Measurements from ENCODE around the gene CAMKK2.
"Not testable (repeated sequence)": the region's sequence is repeated elsewhere in the genome, so short reads cannot be mapped to it uniquely, and the experiment has no call there.

CAMKK2 gene

DNA sequence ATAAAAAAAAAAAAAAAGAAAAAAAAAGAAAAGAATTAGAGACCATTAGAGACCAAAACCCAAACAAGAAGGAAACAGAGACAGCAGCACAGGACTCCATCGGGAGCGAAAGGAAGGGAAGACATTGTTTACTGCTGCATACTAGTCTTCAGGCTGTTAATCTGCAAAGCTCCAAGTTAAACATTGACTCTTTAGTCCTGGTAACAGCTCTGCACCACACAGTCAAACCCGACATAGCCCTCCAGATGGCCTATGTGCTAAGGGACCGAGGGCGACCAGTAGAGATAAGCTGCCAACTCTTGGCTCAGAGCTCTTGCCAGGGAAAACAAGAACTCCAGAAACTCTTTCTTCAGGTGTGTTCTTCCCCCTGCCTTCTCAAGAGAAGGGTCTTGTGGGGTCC is 78.7 kb downstream of the CAMKK2 start:
- H3K4me3 ChIP-seq (ENCODE audit: low read length): no peak overlapping the region

DNA sequence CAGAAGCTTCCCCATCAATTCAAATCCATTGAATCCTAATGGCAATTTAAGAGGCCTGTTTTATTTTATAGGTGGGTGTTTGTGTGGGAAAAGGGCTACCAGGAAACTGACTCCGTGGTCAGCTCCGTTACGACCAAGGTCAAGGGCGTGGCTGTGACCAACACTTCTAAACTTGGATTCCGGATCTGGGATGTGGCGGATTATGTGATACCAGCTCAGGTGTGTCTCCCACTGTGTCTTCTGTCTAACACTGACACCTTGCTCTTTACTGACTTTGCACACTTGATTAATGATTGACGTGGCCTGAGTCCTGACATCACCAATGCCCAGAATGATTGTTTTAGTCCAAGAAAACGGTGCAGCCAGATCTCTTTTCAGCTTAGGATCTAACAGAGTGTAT is 79.4 kb downstream of the CAMKK2 start:
- H3K4me1 ChIP-seq (ENCODE audit: insufficient read depth, low read length): no peaks in the 10 kb centered on the region
- no peak overlapping the region for H3K4me3 ChIP-seq (ENCODE audit: low read length)
- no peaks in the 10 kb centered on the region for H3K9me3 ChIP-seq (ENCODE audit: low read length)
- H2AFZ ChIP-seq (ENCODE audit: low read depth, low read length): no peak overlapping the region
- no peaks in the 10 kb centered on the region for H3K36me3 ChIP-seq (ENCODE audit: insufficient read depth, low read length)
- H3K27me3 ChIP-seq (ENCODE audit: insufficient read depth, low read length): no peaks in the 10 kb centered on the region

More for the DNA sequence above, 78.7 kb downstream of the CAMKK2 start:
- Histone ChIP-seq H2AFZ (ENCODE audit: low read depth, low read length) (no peak overlapping the region), H3K36me3 (ENCODE audit: insufficient read depth, low read length) (no peaks in the 10 kb centered on the region), H3K27me3 (ENCODE audit: insufficient read depth, low read length) (no peaks in the 10 kb centered on the region), H3K9me3 (ENCODE audit: low read length) (no peaks in the 10 kb centered on the region), H3K4me1 (ENCODE audit: insufficient read depth, low read length) (no peaks in the 10 kb centered on the region)

DNA sequence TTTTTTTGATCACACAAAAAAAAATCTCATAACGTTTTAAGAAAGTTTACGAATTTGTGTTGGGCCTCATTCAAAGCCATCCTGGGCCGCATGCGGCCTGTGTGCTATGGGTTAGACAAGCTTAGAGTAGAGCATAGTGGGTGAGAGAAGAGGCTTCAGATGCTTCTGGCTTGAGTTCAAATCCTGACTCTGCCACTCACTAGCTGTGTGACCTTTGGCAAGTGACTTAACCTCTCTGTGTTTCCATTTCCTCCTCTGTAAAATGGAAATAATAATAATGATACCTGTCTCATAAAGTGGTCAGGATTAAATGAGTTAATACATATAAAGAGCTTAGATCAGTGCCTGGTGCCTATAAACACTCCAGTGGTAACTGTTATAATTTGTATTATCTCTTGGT is 80.4 kb downstream of the CAMKK2 start:
- no peaks in the 10 kb centered on the region for H3K27me3 ChIP-seq (ENCODE audit: insufficient read depth, low read length)
- H3K9me3 ChIP-seq (ENCODE audit: low read length): no peaks in the 10 kb centered on the region
- no peak overlapping the region for H2AFZ ChIP-seq (ENCODE audit: low read depth, low read length)
- H3K36me3 ChIP-seq (ENCODE audit: insufficient read depth, low read length): no peaks in the 10 kb centered on the region
- no peak overlapping the region for H3K4me3 ChIP-seq (ENCODE audit: low read length)
- no peaks in the 10 kb centered on the region for H3K4me1 ChIP-seq (ENCODE audit: insufficient read depth, low read length)

DNA sequence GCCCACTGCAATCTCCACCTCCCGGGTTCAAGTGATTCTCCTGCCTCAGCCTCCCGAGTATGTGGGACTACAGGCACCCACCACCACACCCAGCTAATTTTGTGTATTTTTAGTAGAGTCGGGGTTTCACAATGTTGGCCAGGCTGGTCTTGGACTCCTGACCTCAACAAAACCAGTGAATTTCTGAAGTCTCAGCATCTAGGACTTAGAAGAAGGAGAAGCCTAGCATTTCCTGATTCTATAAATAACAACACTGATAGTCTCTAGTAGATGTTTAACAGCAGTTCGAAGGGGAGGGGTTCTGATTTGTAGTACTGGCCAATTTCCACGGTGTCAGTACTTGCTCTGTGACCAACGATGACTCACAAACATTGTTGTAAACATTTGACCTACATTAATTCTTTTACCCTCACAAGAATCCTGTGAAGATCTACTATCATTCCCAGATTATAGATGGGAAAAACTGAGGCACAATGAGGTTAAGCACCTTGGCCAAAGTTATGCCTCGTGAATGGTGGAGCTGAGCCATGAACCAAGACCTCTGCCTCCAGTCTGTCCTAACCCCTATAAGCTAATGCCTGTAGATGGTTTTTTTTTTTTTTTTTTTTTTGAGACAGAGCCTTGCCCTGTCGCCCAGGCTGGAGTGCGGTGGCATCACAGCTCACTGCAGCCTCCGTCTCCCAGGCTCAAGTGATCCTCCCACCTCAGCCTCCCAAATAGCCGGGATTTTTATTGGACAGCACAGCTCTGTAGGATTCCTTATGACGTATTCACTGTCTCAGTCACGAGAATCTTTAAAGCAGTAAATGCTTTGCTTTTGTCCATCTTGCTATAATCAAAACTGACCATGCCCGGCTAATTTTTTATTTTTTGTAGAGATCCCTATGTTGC is 81.4 kb downstream of the CAMKK2 start:
- Histone ChIP-seq H3K4me1 (ENCODE audit: insufficient read depth, low read length) (no peaks in the 10 kb centered on the region), H3K4me3 (ENCODE audit: low read length) (no peak overlapping the region), H3K27me3 (ENCODE audit: insufficient read depth, low read length) (no peaks in the 10 kb centered on the region), H2AFZ (ENCODE audit: low read depth, low read length) (no peak overlapping the region), H3K36me3 (ENCODE audit: insufficient read depth, low read length) (no peaks in the 10 kb centered on the region), H3K9me3 (ENCODE audit: low read length) (no peaks in the 10 kb centered on the region)

DNA sequence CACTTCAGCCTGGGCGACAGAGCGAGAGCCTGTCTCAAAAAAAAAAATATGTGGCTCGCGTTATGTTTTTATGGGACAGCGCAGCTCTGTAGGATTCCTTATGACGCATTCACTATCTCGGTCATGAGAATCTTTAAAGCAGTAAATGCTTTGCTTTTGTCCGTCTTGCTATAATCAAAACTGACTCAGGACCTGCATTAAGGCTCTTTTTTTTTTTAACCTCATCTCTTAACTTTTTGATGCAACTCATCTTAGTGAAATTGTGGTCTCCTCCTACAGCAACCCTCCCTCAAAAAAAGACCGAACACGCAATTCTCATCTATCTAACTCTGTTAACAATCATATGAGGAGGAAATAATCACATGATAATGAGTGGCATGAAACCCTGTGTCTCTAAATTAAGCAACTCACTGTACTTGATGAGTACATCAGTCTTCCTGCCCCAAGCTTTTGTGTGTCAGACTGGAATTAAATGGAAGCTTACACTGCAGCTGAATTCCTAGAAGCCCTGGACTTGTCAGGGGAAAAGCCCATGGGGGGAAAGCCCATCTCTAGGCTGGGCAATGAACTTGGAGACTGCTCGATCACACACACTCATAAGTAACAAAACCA is 82.2 kb downstream of the CAMKK2 start:
- H3K36me3 ChIP-seq (ENCODE audit: insufficient read depth, low read length): no peaks in the 10 kb centered on the region
- no peak overlapping the region for H3K4me3 ChIP-seq (ENCODE audit: low read length)
- no peaks in the 10 kb centered on the region for H3K4me1 ChIP-seq (ENCODE audit: insufficient read depth, low read length)

DNA sequence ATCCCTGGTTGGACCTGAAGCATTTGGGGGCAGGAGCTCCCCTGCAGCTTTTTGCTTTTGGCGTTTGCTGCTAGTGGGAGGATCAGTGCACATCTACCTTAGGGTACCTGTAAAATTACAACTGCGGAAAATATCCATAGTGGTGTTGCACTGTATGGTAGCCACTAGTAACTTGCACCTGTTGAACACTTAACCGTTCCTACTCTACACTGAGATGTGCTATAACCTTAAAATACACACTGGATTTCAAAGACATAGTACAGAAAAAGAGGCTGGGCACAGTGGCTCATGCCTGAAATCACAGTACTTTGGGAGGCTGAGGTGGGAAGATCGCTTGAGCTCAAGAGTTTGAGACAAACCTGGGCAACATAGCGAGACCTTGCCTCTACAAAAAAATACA is 83.6 kb downstream of the CAMKK2 start:
- no peaks in the 10 kb centered on the region for H3K4me1 ChIP-seq (ENCODE audit: insufficient read depth, low read length)
- no peaks in the 10 kb centered on the region for H3K27me3 ChIP-seq (ENCODE audit: insufficient read depth, low read length)
- no peak overlapping the region for H2AFZ ChIP-seq (ENCODE audit: low read depth, low read length)
- H3K36me3 ChIP-seq (ENCODE audit: insufficient read depth, low read length): no peaks in the 10 kb centered on the region
- no peak overlapping the region for H3K4me3 ChIP-seq (ENCODE audit: low read length)
- no peaks in the 10 kb centered on the region for H3K9me3 ChIP-seq (ENCODE audit: low read length)

More for the DNA sequence above, 82.2 kb downstream of the CAMKK2 start:
- H3K9me3 ChIP-seq (ENCODE audit: low read length): no peaks in the 10 kb centered on the region
- H2AFZ ChIP-seq (ENCODE audit: low read depth, low read length): no peak overlapping the region
- no peaks in the 10 kb centered on the region for H3K27me3 ChIP-seq (ENCODE audit: insufficient read depth, low read length)

DNA sequence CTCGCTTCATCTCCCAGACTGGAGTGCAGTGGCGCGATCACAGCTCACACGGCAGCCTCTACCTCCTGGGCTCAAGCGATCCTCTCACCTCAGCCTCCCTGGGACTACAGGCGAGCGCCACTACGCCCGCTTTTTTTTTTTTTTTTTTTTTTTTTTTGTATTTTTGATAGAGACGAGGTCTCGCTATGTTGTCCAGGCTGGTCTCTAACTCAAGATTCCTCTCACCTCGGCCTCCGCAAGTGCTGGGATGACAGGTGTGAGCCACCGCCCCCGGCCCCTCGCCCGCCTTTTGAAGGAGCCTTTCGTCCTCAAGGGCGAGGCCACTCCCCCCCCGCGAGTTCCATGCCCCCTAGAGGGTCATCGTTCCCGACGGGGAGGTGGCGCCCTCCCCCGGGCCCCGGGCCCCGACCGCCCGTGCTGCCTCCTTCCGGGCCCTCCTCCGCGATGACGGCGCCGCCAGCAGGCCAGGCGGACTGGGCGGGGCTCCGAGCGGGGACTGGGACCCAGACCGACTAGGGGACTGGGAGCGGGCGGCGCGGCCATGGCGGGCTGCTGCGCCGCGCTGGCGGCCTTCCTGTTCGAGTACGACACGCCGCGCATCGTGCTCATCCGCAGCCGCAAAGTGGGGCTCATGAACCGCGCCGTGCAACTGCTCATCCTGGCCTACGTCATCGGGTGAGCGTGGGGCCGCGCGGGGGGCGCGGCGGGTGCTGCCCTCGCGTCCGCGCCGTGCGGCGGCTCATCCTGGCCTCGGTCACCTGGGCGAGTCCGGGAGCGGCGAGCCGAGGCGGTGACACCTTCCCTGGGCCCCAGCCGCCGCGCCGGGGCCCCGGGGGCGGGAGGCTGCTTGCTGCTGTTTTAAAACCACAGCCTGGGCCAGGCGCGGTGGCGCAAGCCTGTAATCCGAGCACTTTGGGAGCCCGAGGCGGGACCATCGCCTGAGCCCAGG is 86.6 kb downstream of the CAMKK2 start, which contains the start of gene P2RX4:
Gene P2RX4 (plus strand): TSS at position 506 of the 949 bp plus-strand sequence. CDS start 36 bp downstream, at position 542.
- Histone ChIP-seq H3K27me3 (ENCODE audit: insufficient read depth, low read length) (no peaks in the 10 kb centered on the region), H2AFZ (ENCODE audit: low read depth, low read length) (peak within 1 kb of the TSS; percentile 79), H3K36me3 (ENCODE audit: insufficient read depth, low read length) (no peaks in the 10 kb centered on the region), H3K4me1 (ENCODE audit: insufficient read depth, low read length) (no peaks in the 10 kb centered on the region), H3K4me3 (ENCODE audit: low read length) (peak within 1 kb of the TSS; percentile 57), H3K9me3 (ENCODE audit: low read length) (no peaks in the 10 kb centered on the region)

DNA sequence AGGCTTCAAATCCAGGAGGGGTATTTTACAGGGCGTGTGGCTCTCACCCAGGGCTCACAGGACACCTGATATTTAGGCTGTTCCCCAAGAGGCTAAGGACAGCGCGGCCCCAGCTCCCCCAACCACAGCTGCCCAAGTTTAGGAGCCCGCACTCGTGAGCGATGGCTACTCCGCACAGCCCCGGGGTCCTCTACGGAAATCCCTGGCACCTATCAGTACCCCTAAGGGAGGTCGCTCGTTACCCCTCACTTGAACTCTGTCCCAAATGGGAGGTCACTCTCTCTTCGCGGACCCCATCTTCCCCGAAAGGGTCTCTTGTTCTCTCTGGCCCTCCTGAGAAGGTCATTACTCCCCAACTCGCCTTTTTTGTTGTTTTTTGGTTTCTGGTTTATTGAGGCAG is 87.3 kb downstream of the CAMKK2 start:
- Histone ChIP-seq H3K4me3 (ENCODE audit: low read length) (peak overlapping the region; percentile 57), H3K27me3 (ENCODE audit: insufficient read depth, low read length) (no peaks in the 10 kb centered on the region), H3K9me3 (ENCODE audit: low read length) (no peaks in the 10 kb centered on the region), H3K36me3 (ENCODE audit: insufficient read depth, low read length) (no peaks in the 10 kb centered on the region), H3K4me1 (ENCODE audit: insufficient read depth, low read length) (no peaks in the 10 kb centered on the region), H2AFZ (ENCODE audit: low read depth, low read length) (no peak overlapping the region)

DNA sequence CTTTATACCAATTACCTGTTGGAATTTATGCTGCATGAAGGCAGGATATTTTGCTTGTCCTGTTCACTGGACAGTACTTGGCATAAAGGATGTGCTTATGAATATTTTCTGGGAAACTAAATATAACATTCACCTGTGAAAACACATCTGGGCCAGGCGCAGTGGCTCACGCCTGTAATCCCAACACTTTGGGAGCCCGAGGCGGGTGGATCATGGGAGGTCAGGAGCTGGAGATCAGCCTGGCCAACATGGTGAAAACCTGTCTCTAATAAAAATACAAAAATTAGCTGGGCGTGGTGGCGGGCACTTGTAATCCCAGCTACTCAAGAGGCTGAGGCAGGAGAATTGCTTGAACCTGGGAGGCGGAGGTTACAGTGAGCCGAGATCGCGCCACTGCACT is 87.9 kb downstream of the CAMKK2 start:
- H3K4me1 ChIP-seq (ENCODE audit: insufficient read depth, low read length); H3K27me3 ChIP-seq (ENCODE audit: insufficient read depth, low read length); H3K9me3 ChIP-seq (ENCODE audit: low read length): not testable (repeated sequence)

DNA sequence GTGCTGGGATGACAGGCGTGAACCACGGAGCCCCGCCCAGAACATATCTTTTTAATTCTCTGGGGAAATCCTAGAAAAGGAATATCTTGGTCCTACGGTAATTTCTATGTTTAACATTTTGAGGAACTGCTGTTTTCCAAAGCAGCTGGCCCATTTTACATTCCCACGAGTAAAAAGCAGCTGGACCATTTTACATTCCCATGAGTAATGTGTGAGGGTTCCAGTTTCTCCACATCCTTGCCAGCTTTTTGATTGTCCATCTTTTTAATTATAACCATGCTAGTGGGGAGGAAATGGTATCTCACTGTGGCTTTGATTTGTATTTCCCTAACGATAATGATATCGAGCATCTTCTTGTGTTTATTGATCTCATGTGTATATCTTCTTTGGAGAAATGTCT is 91.0 kb downstream of the CAMKK2 start:
- Histone ChIP-seq H3K27me3 (ENCODE audit: insufficient read depth, low read length) (no peaks in the 10 kb centered on the region), H3K36me3 (ENCODE audit: insufficient read depth, low read length) (no peaks in the 10 kb centered on the region), H3K9me3 (ENCODE audit: low read length) (no peaks in the 10 kb centered on the region), H3K4me3 (ENCODE audit: low read length) (no peak overlapping the region), H2AFZ (ENCODE audit: low read depth, low read length) (no peak overlapping the region), H3K4me1 (ENCODE audit: insufficient read depth, low read length) (no peaks in the 10 kb centered on the region)

More for the DNA sequence above, 87.9 kb downstream of the CAMKK2 start:
- H3K36me3 ChIP-seq (ENCODE audit: insufficient read depth, low read length); H2AFZ ChIP-seq (ENCODE audit: low read depth, low read length); H3K4me3 ChIP-seq (ENCODE audit: low read length): not testable (repeated sequence)

DNA sequence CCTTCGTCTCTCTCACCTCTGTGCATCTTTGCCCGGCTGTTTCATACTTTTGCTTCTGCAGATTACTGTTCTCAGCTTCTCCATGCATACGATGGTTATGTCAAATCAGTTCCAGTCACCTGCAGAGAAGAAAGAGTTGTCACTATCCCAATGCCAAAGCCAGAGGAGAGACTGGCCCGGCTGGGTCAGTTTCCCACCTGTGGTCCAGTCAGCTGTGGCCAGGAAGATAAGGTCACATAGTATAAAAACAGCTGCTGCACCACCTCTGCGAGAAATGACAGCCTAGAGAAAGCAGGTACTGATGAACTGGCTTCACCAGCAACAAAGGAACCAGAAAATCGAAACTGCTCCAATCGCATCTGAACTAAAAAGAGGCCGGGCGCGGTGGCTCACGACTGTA is 93.0 kb downstream of the CAMKK2 start:
- H2AFZ ChIP-seq (ENCODE audit: low read depth, low read length): no peak overlapping the region
- no peak overlapping the region for H3K4me3 ChIP-seq (ENCODE audit: low read length)
- no peaks in the 10 kb centered on the region for H3K36me3 ChIP-seq (ENCODE audit: insufficient read depth, low read length)
- peaks cover 2% of the 10 kb centered on the region for H3K27me3 ChIP-seq (ENCODE audit: insufficient read depth, low read length)
- H3K4me1 ChIP-seq (ENCODE audit: insufficient read depth, low read length): no peaks in the 10 kb centered on the region
- no peaks in the 10 kb centered on the region for H3K9me3 ChIP-seq (ENCODE audit: low read length)

DNA sequence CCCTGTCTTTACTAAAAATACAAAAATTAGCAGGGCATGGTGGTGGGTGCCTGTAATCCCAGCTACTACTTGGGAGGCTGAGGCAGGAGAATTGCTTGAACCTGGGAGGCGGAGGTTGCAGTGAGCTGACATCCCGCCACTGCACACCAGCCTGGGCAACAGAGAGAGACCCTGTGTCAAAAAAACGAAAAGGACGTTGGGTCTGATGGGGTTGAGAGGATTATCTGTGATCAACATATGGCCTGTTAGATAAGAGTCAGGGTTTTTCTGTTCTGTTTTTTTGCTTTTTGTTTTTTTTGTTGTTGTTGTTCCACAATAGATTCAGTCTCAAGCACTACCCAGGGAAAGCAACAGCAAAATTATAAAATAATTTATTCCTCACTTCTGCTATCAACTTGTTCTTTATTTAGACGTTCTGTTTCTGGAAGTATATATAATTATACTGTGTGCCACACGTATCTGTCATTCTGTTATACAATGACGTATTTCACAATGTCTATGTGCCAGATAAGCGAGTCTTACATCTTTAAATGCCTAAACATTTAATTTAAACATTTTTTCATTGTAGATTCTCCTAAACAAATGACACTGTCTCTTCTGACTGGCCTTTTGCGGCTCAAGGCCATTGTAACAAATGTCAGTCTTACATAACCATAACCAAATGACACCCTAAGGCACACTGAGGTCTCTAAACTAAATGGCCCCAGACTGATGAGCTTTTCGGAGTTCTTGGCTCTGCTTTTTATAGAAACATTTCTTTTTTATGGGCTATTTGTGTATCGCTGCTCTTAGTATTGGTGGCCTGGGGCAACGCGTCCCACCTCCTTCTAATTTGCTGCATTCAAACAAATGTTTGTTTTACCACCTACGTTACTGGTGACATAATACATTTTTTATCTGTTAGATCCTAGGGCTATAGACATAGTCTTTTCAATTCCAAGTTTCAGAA is 93.8 kb downstream of the CAMKK2 start:
- Histone ChIP-seq H3K27me3 (ENCODE audit: insufficient read depth, low read length) (peaks cover 2% of the 10 kb centered on the region), H3K4me1 (ENCODE audit: insufficient read depth, low read length) (no peaks in the 10 kb centered on the region), H3K36me3 (ENCODE audit: insufficient read depth, low read length) (no peaks in the 10 kb centered on the region), H3K9me3 (ENCODE audit: low read length) (no peaks in the 10 kb centered on the region), H3K4me3 (ENCODE audit: low read length) (no peak overlapping the region), H2AFZ (ENCODE audit: low read depth, low read length) (no peak overlapping the region)

All from neuron (in vitro differentiated cells).